Measurements from ENCODE around the gene PKD2L2.
A peak's percentile ranks its signal among the peaks of the same experiment; 100 is the strongest.
"Not testable (repeated sequence)": the region's sequence is repeated elsewhere in the genome, so short reads cannot be mapped to it uniquely, and the experiment has no call there.

PKD2L2 gene

GRCh38 chr5:137935190-137935589, 45.9 kb downstream of the PKD2L2 start:
- TF ChIP-seq TAF1 (IDR thresholded peaks at IDR 0.05; ENCODE audit: borderline replicate concordance, low read depth, low read length) (no peak), POLR2AphosphoS5 (IDR thresholded peaks at IDR 0.05; ENCODE audit: low read depth, low read length) (no peak), POLR2A (IDR thresholded peaks at IDR 0.05; ENCODE audit: low read depth, low read length) (no peak)
- FAIRE-seq, result no peak
- DNase-seq (ENCODE audit: insufficient read length), result no peak

GRCh38 chr5:137935694-137936093, 46.4 kb downstream of the PKD2L2 start:
- DNase-seq (ENCODE audit: insufficient read length), result no peak
- no peak for TF ChIP-seq POLR2AphosphoS5 (IDR thresholded peaks at IDR 0.05; ENCODE audit: low read depth, low read length)
- TF ChIP-seq TAF1 (IDR thresholded peaks at IDR 0.05; ENCODE audit: borderline replicate concordance, low read depth, low read length), result no peak
- TF ChIP-seq POLR2A (IDR thresholded peaks at IDR 0.05; ENCODE audit: low read depth, low read length), result no peak
- peak; percentile 36 for FAIRE-seq

- no peak for FAIRE-seq
- no peak for TF ChIP-seq POLR2AphosphoS5 (IDR thresholded peaks at IDR 0.05; ENCODE audit: low read depth, low read length)
- TF ChIP-seq TAF1 (IDR thresholded peaks at IDR 0.05; ENCODE audit: borderline replicate concordance, low read depth, low read length), result no peak
- TF ChIP-seq POLR2A (IDR thresholded peaks at IDR 0.05; ENCODE audit: low read depth, low read length), result no peak
- DNase-seq (ENCODE audit: insufficient read length), result no peak
Observed at GRCh38 chr5:137937994-137938750, 48.9 kb downstream of the PKD2L2 start.

- DNase-seq (ENCODE audit: insufficient read length) (no peak), FAIRE-seq (no peak)
- TF ChIP-seq POLR2AphosphoS5 (IDR thresholded peaks at IDR 0.05; ENCODE audit: low read depth, low read length) (no peak), TAF1 (IDR thresholded peaks at IDR 0.05; ENCODE audit: borderline replicate concordance, low read depth, low read length) (no peak)
Observed at GRCh38 chr5:137938751-137939143, 49.5 kb downstream of the PKD2L2 start.

GRCh38 chr5:137939331-137939730, 50.1 kb downstream of the PKD2L2 start:
- DNase-seq (ENCODE audit: insufficient read length) (no peak), FAIRE-seq (no peak)
- no peak for TF ChIP-seq POLR2AphosphoS5 (IDR thresholded peaks at IDR 0.05; ENCODE audit: low read depth, low read length)
- TF ChIP-seq POLR2A (IDR thresholded peaks at IDR 0.05; ENCODE audit: low read depth, low read length), result no peak
- TF ChIP-seq TAF1 (IDR thresholded peaks at IDR 0.05; ENCODE audit: borderline replicate concordance, low read depth, low read length), result no peak

- not testable (repeated sequence) for FAIRE-seq; DNase-seq (ENCODE audit: insufficient read length)
Observed at GRCh38 chr5:137944280-137944679, 55.0 kb downstream of the PKD2L2 start.

- DNase-seq (ENCODE audit: insufficient read length) (no peak), FAIRE-seq (no peak)
Observed at GRCh38 chr5:137945825-137946224, 56.6 kb downstream of the PKD2L2 start.

GRCh38 chr5:137954131-137954879, 65.0 kb downstream of the PKD2L2 start:
- DNase-seq (ENCODE audit: insufficient read length), result no peak
- TF ChIP-seq TAF1 (IDR thresholded peaks at IDR 0.05; ENCODE audit: borderline replicate concordance, low read depth, low read length) (no peak), POLR2AphosphoS5 (IDR thresholded peaks at IDR 0.05; ENCODE audit: low read depth, low read length) (no peak), POLR2A (IDR thresholded peaks at IDR 0.05; ENCODE audit: low read depth, low read length) (no peak)
- FAIRE-seq, result no peak

More at GRCh38 chr5:137945825-137946224, 56.6 kb downstream of the PKD2L2 start:
- no peak for TF ChIP-seq POLR2A (IDR thresholded peaks at IDR 0.05; ENCODE audit: low read depth, low read length)
- TF ChIP-seq TAF1 (IDR thresholded peaks at IDR 0.05; ENCODE audit: borderline replicate concordance, low read depth, low read length), result no peak
- TF ChIP-seq POLR2AphosphoS5 (IDR thresholded peaks at IDR 0.05; ENCODE audit: low read depth, low read length), result no peak

GRCh38 chr5:137957948-137958347, 68.7 kb downstream of the PKD2L2 start:
- FAIRE-seq (no peak), DNase-seq (ENCODE audit: insufficient read length) (no peak)

GRCh38 chr5:137959488-137959887, 70.2 kb downstream of the PKD2L2 start:
- FAIRE-seq (no peak), DNase-seq (ENCODE audit: insufficient read length) (no peak)
- TF ChIP-seq POLR2A (IDR thresholded peaks at IDR 0.05; ENCODE audit: low read depth, low read length) (no peak), TAF1 (IDR thresholded peaks at IDR 0.05; ENCODE audit: borderline replicate concordance, low read depth, low read length) (no peak), POLR2AphosphoS5 (IDR thresholded peaks at IDR 0.05; ENCODE audit: low read depth, low read length) (no peak)

More at GRCh38 chr5:137957948-137958347, 68.7 kb downstream of the PKD2L2 start:
- TF ChIP-seq POLR2AphosphoS5 (IDR thresholded peaks at IDR 0.05; ENCODE audit: low read depth, low read length) (no peak), TAF1 (IDR thresholded peaks at IDR 0.05; ENCODE audit: borderline replicate concordance, low read depth, low read length) (no peak), POLR2A (IDR thresholded peaks at IDR 0.05; ENCODE audit: low read depth, low read length) (no peak)

- no peak for TF ChIP-seq POLR2AphosphoS5 (IDR thresholded peaks at IDR 0.05; ENCODE audit: low read depth, low read length)
- FAIRE-seq (no peak), DNase-seq (ENCODE audit: insufficient read length) (no peak)
Observed at GRCh38 chr5:137960141-137960540, 70.9 kb downstream of the PKD2L2 start.

GRCh38 chr5:137960819-137961218, 71.6 kb downstream of the PKD2L2 start:
- FAIRE-seq (no peak), DNase-seq (ENCODE audit: insufficient read length) (no peak)
- TF ChIP-seq POLR2AphosphoS5 (IDR thresholded peaks at IDR 0.05; ENCODE audit: low read depth, low read length) (no peak), POLR2A (IDR thresholded peaks at IDR 0.05; ENCODE audit: low read depth, low read length) (no peak), TAF1 (IDR thresholded peaks at IDR 0.05; ENCODE audit: borderline replicate concordance, low read depth, low read length) (no peak)

GRCh38 chr5:137970384-137970783, 81.1 kb downstream of the PKD2L2 start:
- DNase-seq (ENCODE audit: insufficient read length); FAIRE-seq: not testable (repeated sequence)
